Stomach smooth muscle (tissue), 2 donors: Measurements from ENCODE around the gene KRTCAP2.

Source experiments
- H3K27ac ChIP-seq: one replicate; pipeline ENCODE4 v1.7.0; 2013; ENCODE audit warnings: mild to moderate bottlenecking, low read length, inconsistent platforms
- H3K27me3 ChIP-seq, 2 donors: one replicate each; pipeline ENCODE4 v1.7.0; 2013; ENCODE audit warnings: low read length in 2 of 2; ENCODE audit not compliant: insufficient read depth in 2 of 2, control insufficient read depth in 1 of 2
- H3K36me3 ChIP-seq, 2 donors: one replicate each; pipeline ENCODE4 v1.7.0; 2013; ENCODE audit warnings: low read length in 2 of 2; ENCODE audit not compliant: control insufficient read depth in 2 of 2, insufficient read depth in 2 of 2
- H3K4me1 ChIP-seq: one replicate; pipeline ENCODE4 v1.7.0; 2013; ENCODE audit warnings: low read length; ENCODE audit not compliant: control insufficient read depth, insufficient read depth
- H3K4me3 ChIP-seq, 2 donors: one replicate each; pipeline ENCODE4 v1.7.0; 2013; ENCODE audit warnings: low read length in 2 of 2
- H3K9ac ChIP-seq, 2 donors: one replicate each; pipeline ENCODE4 v1.7.0; 2013; ENCODE audit warnings: low read length in 2 of 2, mild to moderate bottlenecking in 1 of 2
- H3K9me3 ChIP-seq, 2 donors: one replicate each; pipeline ENCODE4 v1.7.0; 2013; ENCODE audit warnings: low read length in 2 of 2; ENCODE audit not compliant: control insufficient read depth in 2 of 2
- donor health status: healthy.
- donor health status: Pancreatic carcinoma.

Gene KRTCAP2

GRCh38 chr1:155121249-155121648 is 51.9 kb downstream of the KRTCAP2 start:
- H3K36me3 ChIP-seq, result no peaks in the 10 kb centered on the region
- peaks cover 9% of the 10 kb centered on the region for H3K4me1 ChIP-seq
- no peak overlapping the region for H3K9ac ChIP-seq
- H3K4me3 ChIP-seq, result no peak overlapping the region
- peaks cover 4 to 6% of the 10 kb centered on the region in 2 donors for H3K27me3 ChIP-seq
- H3K27ac ChIP-seq, result no peak overlapping the region
- no peaks in the 10 kb centered on the region for H3K9me3 ChIP-seq

- Histone ChIP-seq H3K9me3 (no peaks in the 10 kb centered on the region), H3K9ac (no peak overlapping the region), H3K27me3 (peaks cover 4 to 6% of the 10 kb centered on the region in 2 donors), H3K4me1 (peaks cover 5% of the 10 kb centered on the region), H3K36me3 (no peaks in the 10 kb centered on the region), H3K27ac (no peak overlapping the region), H3K4me3 (no peak overlapping the region)
Observed at GRCh38 chr1:155120253-155120652, 52.9 kb downstream of the KRTCAP2 start.
